ENCODE results near the gene NDUFA13.

Gene NDUFA13

DNA sequence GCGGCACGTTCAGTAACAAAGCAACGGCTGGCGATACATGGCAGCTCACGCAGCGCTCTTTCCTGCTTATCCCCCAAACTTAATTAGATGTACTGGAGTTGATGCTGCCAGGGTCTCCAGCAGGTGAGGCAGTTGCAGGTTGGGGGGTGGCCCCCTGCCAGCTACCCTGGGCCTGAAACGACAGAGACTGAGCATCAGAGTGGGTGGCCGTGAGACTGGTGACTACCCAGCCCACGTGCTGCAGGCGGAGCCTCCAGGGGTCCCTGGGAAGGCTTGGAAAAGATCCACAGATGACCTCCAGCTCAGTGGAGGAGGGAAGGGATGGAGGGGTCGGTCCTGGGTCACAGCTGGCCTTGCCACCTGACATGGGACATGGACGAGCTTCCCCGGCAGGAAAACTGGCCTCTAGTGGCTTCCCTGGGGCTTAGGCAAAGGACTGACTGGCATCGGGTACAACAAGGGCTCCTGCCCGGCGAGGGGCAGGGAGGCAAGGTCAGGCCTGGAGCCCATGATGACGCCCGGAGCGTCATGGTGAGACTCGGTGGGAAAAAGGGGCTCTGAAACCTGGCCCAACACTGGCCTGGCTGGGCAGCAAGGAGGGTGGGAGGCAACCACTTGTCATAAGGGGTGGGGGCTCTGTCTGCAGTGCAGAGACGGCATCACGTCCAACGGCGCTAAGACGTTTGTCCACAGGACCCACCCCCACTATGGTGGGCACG is 46.1 kb downstream of the NDUFA13 start:
- in situ Hi-C loops (cut with MboI; ENCODE audit: low sequenced_read_pairs), result no loop called here

- in situ Hi-C loops (cut with MboI; ENCODE audit: low sequenced_read_pairs), result no loop called here
Measured at GRCh38 chr19:19562665-19563347, 46.8 kb downstream of the NDUFA13 start.

DNA sequence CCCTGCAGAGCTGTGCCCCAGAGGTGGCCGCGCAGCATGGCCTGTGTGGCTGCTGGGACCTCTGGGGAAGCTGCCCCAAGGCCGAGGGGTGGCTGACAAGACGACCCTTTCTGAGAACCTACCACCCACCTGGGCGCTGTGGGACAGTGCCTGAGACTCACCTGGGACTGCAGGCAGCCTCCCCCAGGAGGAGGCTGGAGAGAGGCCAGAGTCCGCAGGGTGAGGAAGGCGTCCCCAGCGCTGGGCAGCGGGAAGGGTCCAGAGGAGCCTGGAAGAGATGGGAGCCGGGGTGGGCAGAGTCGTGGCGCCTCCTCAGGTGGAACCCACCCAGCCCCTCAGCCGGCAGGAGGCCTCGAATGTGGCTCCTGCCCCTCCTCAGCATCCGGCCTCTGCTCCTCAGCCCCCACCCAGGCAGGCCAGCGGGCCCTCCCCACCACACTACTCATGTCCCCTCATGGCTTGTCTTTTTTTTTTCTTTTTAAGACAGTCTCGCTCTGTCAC is 47.4 kb downstream of the NDUFA13 start:
- in situ Hi-C loops (cut with MboI; ENCODE audit: low sequenced_read_pairs), result no loop called here

DNA sequence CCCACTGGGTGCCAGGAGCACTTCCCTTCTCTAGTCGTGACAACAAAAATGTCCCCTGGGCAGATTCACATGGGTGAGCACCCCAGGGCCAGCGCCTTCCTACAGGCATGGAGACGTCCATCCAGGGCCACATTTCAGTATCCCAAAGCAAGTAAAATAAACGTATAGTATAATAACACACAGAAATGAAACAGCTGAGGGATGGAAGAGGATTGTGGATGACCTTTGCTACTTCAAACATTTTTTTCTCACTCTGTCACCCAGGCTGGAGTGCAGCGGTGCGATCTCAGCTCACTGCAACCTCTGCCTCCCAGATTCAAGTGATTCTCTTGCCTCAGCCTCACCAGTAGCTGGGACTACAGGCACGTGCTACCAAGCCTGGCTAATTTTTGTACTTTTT is 50.3 kb downstream of the NDUFA13 start:
- in situ Hi-C loops (cut with MboI; ENCODE audit: low sequenced_read_pairs), result no loop called here

DNA sequence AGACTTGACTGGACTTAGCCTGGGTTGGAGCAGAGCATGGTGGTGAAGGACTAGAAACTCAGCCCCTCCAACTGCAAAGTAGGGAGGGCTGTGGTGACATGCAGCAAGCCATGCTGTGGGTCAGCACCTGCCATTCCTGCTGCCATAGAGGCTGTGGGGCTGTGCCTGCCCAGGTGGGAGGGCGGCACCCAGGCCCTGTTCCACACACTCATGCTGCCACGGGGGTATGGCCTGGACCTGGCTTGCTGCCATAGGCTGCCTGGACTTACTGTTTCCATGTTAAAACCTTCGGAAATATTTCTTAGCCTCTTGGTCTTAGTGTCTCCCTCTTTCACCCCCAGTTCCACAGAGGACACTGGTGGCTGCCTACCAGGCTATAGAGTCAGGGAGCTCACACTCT is 51.4 kb downstream of the NDUFA13 start:
- in situ Hi-C loops (cut with MboI; ENCODE audit: low sequenced_read_pairs), result no loop called here

DNA sequence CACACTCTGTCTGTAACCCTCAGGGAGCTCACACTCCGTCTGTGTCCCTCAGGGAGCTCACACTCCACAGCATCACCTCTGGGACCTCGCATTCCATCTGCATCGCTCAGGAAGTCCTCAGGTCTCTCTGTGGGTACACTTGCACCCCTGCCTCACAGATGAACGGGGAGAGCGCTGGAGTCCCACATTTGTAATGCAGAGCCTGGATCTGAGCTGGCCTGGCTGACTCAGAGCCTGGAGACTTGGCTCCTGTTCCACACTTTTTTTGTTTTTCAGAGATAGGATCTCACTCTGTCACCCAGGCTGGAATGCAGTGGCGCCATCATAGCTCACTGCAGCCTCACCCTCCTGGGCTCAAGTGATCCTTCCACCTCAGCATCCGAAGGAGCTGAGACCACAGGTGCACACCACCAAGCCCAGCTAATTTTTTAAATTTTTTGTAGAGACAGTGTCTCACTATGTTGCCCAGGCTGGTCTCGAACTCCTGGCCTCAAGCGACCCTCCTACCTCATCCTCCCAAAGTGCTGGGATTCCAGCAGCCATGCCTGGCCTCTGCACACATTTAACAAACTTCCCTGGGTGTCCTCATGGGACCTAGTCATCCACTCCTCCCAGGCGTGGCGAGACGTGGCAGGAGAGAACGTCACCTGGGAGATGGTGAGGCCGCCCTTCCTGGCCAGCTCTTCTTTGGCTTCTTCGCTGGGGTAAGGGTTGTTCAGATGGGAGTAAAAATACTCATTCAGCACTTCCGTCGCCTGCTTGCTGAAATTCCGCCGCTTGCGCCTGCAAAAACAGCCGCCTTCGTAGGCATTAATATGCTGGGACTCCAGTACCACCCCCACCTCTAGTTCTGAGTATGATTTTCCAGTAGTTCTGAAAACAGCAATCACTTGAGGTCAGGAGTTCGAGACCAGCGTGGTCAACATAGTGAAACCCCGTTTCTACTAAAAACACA is 53.1 kb downstream of the NDUFA13 start:
- in situ Hi-C loops (cut with MboI; ENCODE audit: low sequenced_read_pairs), result no loop called here

DNA sequence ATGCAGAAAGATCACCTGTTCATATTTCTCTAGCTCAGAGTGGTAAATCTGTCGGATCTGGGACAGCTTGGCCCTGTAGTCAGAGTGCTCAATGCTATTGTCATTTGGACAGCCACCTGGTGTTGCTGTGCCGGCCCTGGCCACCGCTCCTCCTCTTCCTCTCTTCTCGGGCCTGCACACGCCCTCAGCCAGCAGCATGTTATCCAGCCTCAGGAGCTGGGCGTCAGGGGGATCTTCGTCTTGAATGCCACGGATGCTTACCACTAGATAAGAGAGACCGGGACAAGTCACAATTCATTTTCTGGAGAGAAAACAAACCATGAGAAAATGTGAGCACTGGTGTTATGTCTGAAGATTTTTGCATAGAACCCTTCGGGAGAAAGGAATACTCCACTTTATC is 54.5 kb downstream of the NDUFA13 start:
- in situ Hi-C loops (cut with MboI; ENCODE audit: low sequenced_read_pairs), result no loop called here

DNA sequence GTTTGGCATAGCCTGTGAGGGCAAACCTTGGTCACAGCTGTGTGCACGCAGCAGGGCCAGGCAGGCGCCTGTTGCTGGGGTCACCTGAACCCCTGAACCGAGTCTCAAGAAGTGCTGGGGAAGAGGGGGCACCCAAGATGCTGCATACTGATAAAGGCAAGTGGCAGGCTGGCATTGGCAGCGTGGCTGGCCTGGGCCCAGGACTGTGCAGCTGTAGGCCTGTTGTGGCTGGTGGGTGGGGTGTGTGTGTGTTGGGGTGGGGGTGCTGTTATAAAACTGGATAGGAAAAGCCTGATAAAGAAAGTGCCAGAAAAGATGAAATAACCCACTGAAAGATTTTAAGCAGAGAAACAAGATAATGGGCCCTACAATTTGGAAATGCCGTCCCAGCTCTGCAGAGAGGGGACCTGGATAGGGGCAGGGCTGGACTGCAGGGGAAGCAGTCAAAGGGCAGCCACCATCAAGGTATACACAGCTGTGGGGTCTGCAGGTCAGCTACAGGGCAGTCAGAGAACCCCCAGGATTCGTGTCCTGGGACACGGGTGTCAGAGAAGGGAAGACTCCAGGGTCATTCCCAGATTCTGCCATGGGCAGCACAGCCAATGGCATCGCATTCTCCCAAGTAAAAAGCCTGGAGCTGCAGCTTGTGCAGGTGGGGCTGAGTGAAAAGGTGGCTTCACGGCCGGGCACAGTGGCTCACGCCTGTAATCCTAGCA is 55.2 kb downstream of the NDUFA13 start:
- in situ Hi-C loops (cut with MboI; ENCODE audit: low sequenced_read_pairs), result no loop called here

GRCh38 chr19:19575411-19575810 is 59.4 kb downstream of the NDUFA13 start:
- in situ Hi-C loops (cut with MboI; ENCODE audit: low sequenced_read_pairs), result no loop called here
